CD14-positive monocyte (primary cell): ENCODE measurements around the gene GSTT2. TPM values are rescaled to one million over a fixed set of nuclear protein-coding genes. Genes with fewer than 3 reads are reported as not detected.

Experiments
- DNase-seq, 3 donors: peaks; one replicate each; pipeline ENCODE4 v3.0.0-alpha.2; 2011 to 2022
- H2AFZ ChIP-seq: 2 replicates; pipeline ENCODE4 v1.6.0; 2012; ENCODE audit warnings: mild to moderate bottlenecking, low read depth, low read length, inconsistent platforms; ENCODE audit not compliant: insufficient read depth, poor library complexity, severe bottlenecking
- H3K27ac ChIP-seq, 2 donors: 1 replicate in 1 of 2; 2 replicates in 1 of 2; pipeline ENCODE4 v1.5.1; 2012 to 2013; ENCODE audit warnings: low read length in 2 of 2, control low read depth in 1 of 2, inconsistent platforms in 1 of 2, low read depth in 1 of 2, mild to moderate bottlenecking in 1 of 2
- H3K27me3 ChIP-seq, 2 donors: one replicate each; pipeline versions ENCODE4 v1.6.0 to v1.6.1; 2011 to 2013; ENCODE audit warnings: low read length in 2 of 2; ENCODE audit not compliant: control insufficient read depth in 2 of 2, insufficient read depth in 2 of 2
- H3K36me3 ChIP-seq, 2 donors: replicated peaks in 1 of 2; 1 replicate in 1 of 2; 2 replicates in 1 of 2; pipeline versions ENCODE4 v1.5.1 to v1.6.1; 2012 to 2013; ENCODE audit warnings: low read length in 2 of 2, control low read depth in 1 of 2, inconsistent platforms in 1 of 2, mild to moderate bottlenecking in 1 of 2; ENCODE audit not compliant: insufficient read depth in 2 of 2, control insufficient read depth in 1 of 2
- H3K4me1 ChIP-seq, 2 donors: 1 replicate in 1 of 2; 2 replicates in 1 of 2; pipeline versions ENCODE4 v1.5.1 to v1.6.1; 2012 to 2013; ENCODE audit warnings: low read length in 2 of 2, control low read depth in 1 of 2, inconsistent platforms in 1 of 2, mild to moderate bottlenecking in 1 of 2, moderate library complexity in 1 of 2; ENCODE audit not compliant: insufficient read depth in 2 of 2, control insufficient read depth in 1 of 2
- H3K4me2 ChIP-seq: replicated peaks from 2 replicates; pipeline ENCODE3; 2012; ENCODE audit warnings: low read length, moderate library complexity, mild to moderate bottlenecking; ENCODE audit not compliant: poor library complexity, severe bottlenecking; ENCODE audit errors: extremely low read depth
- H3K4me3 ChIP-seq, 3 experiments: fragments of 200-600 bp in 1 of 3; sonication (generic) in 1 of 3; replicated peaks in 1 of 3; 1 replicate in 2 of 3; 2 replicates in 1 of 3; pipeline ENCODE4 v1.5.1; 2011 to 2013; ENCODE audit warnings: low read length in 3 of 3, mild to moderate bottlenecking in 3 of 3, control low read depth in 2 of 3, low read depth in 2 of 3, inconsistent platforms in 1 of 3, moderate library complexity in 1 of 3
- H3K79me2 ChIP-seq: 2 replicates; pipeline ENCODE4 v1.6.0; 2012; ENCODE audit warnings: mild to moderate bottlenecking, control low read depth, inconsistent platforms, low read length, moderate library complexity; ENCODE audit not compliant: insufficient read depth
- H3K9ac ChIP-seq: 2 replicates; pipeline ENCODE4 v1.6.0; 2017; ENCODE audit warnings: low read length, mild to moderate bottlenecking; ENCODE audit not compliant: insufficient read depth, poor library complexity, severe bottlenecking
- H3K9me3 ChIP-seq, 2 donors: replicated peaks in 1 of 2; 1 replicate in 1 of 2; 2 replicates in 1 of 2; pipeline versions ENCODE4 v1.5.1 to v1.6.1; 2012 to 2013; ENCODE audit warnings: low read length in 2 of 2, control low read depth in 1 of 2; ENCODE audit not compliant: control insufficient read depth in 1 of 2, insufficient read depth in 1 of 2
- H4K20me1 ChIP-seq: 2 replicates; pipeline ENCODE4 v1.6.0; 2012; ENCODE audit warnings: mild to moderate bottlenecking, low read length, control low read depth, moderate library complexity; ENCODE audit not compliant: insufficient read depth
- H3K27ac Mint-ChIP-seq, 7 donors: one replicate each; pipeline ENCODE4 v1.8.0; 2020; ENCODE audit warnings: mild to moderate bottlenecking in 7 of 7, mixed read lengths in 7 of 7, moderate library complexity in 6 of 7, inconsistent platforms in 2 of 7
- H3K27me3 Mint-ChIP-seq, 3 donors: one replicate each; pipeline ENCODE4 v1.8.0; 2021 to 2022; ENCODE audit warnings: low read depth in 3 of 3, mild to moderate bottlenecking in 3 of 3, mixed read lengths in 3 of 3, moderate library complexity in 3 of 3, inconsistent platforms in 1 of 3
- H3K36me3 Mint-ChIP-seq, 2 donors: one replicate each; pipeline ENCODE4 v1.8.0; 2020; ENCODE audit warnings: mixed read lengths in 2 of 2, inconsistent platforms in 1 of 2, mild to moderate bottlenecking in 1 of 2
- H3K4me1 Mint-ChIP-seq: one replicate; pipeline ENCODE4 v1.8.0; 2020; ENCODE audit warnings: mild to moderate bottlenecking, mixed read lengths
- H3K4me3 Mint-ChIP-seq, 2 donors: one replicate each; pipeline ENCODE4 v1.8.0; 2020; ENCODE audit warnings: mild to moderate bottlenecking in 2 of 2, mixed read lengths in 2 of 2, moderate library complexity in 1 of 2
- H3K9me3 Mint-ChIP-seq, 7 donors: one replicate each; pipeline ENCODE4 v1.8.0; 2020 to 2022; ENCODE audit warnings: mixed read lengths in 7 of 7, mild to moderate bottlenecking in 6 of 7, moderate library complexity in 6 of 7, inconsistent platforms in 2 of 7
- CTCF ChIP-seq: fragments of 200-600 bp; IDR thresholded peaks from one replicate; pipeline ENCODE4 v1.8.0; 2022; ENCODE audit warnings: antibody characterized with exemption, mild to moderate bottlenecking
- WGBS: methylation state at CpG from one replicate; pipeline ENCODE4 v1.1.5; 2013; ENCODE audit warnings: missing lambda C conversion rate; ENCODE audit not compliant: insufficient coverage; 5-methylcytosine and 5-hydroxymethylcytosine counted together
- intact Hi-C, 2 donors: fragments of 100-400 bp; cut with micrococcal nuclease; formaldehyde crosslinking; loops; one replicate each; pipeline versions ENCODE4 v1.15.0 to v1.15.1; 2023
- polyA plus RNA-seq, 3 donors: library from polyadenylated mRNA; depleted of rRNA in 1 of 3; unstranded in 2 of 3; stranded (reverse) in 1 of 3; fragments of 300-500 nt in 2 of 3; fragments of >200 nt in 1 of 3; fragmentation: Illumina TruSeq in 2 of 3; gene quantifications; 1 replicate in 2 of 3; 2 replicates in 1 of 3; pipeline ENCODE4 v1.2.3, GENCODE V29; 2012 to 2021

Gene GSTT2
- polyA plus RNA-seq, 3 donors, result 0.15 TPM; not detected in 2

GRCh38 chr22:24006914-24007214 lies 26.9 kb downstream of the GSTT2 start:
- Histone ChIP-seq H3K9ac (no peak overlapping the region), H3K36me3 (no peaks in the 10 kb centered on the region), H3K27ac (no peak overlapping the region), H3K4me2 (no peak overlapping the region), H3K4me1 (peaks cover 4 to 5% of the 10 kb centered on the region in 2 donors), H3K79me2 (peaks cover 7% of the 10 kb centered on the region), H3K4me3 (no peak overlapping the region), H3K9me3 (no peaks in the 10 kb centered on the region), H2AFZ (no peak overlapping the region), H4K20me1 (no peaks in the 10 kb centered on the region), H3K27me3 (no peaks in the 10 kb centered on the region)
- 98% methylated on average over 5 of the region's 6 CpGs for WGBS
- peak overlapping the region in 1 of 7 donors; percentile 16 for H3K27ac Mint-ChIP-seq
- no peaks in the 10 kb centered on the region for H3K36me3 Mint-ChIP-seq
- H3K27me3 Mint-ChIP-seq, result peaks cover 1 to 3% (median 3%) of the 10 kb centered on the region in 3 donors
- peaks cover 0 to 3% (median 0%) of the 10 kb centered on the region in 7 donors for H3K9me3 Mint-ChIP-seq
- DNase-seq, result no peak
- H3K4me1 Mint-ChIP-seq, result peaks cover 7% of the 10 kb centered on the region
- no peak overlapping the region for H3K4me3 Mint-ChIP-seq
- intact Hi-C loops, result loop anchor here in 1 of 2 donors (5.0 kb wide), 1 partner anchor 70 kb away; no protein-coding TSS in a partner anchor
- TF ChIP-seq CTCF, result no peak

GRCh38 chr22:24007253-24008021 lies 27.5 kb downstream of the GSTT2 start:
- Histone ChIP-seq H3K9ac (no peak overlapping the region), H3K79me2 (peaks cover 13% of the 10 kb centered on the region), H3K4me1 (peaks cover 10 to 11% of the 10 kb centered on the region in 2 donors), H3K9me3 (no peaks in the 10 kb centered on the region), H3K36me3 (no peaks in the 10 kb centered on the region), H3K4me3 (no peak overlapping the region), H3K27me3 (no peaks in the 10 kb centered on the region), H3K27ac (no peak overlapping the region), H3K4me2 (no peak overlapping the region), H4K20me1 (no peaks in the 10 kb centered on the region), H2AFZ (no peak overlapping the region)
- H3K4me3 Mint-ChIP-seq, result no peak overlapping the region
- H3K9me3 Mint-ChIP-seq, result peaks cover 0 to 3% (median 0%) of the 10 kb centered on the region in 7 donors
- peaks cover 0 to 3% (median 1%) of the 10 kb centered on the region in 3 donors for H3K27me3 Mint-ChIP-seq
- no peak for TF ChIP-seq CTCF
- 83% methylated on average over 6 of the region's 8 CpGs for WGBS
- H3K36me3 Mint-ChIP-seq, result no peaks in the 10 kb centered on the region
- DNase-seq, result no peak
- H3K27ac Mint-ChIP-seq, result peak overlapping the region in 1 of 7 donors; percentile 16
- intact Hi-C loops, result loop anchor here in 1 of 2 donors (5.0 kb wide), 1 partner anchor 70 kb away; no protein-coding TSS in a partner anchor
- H3K4me1 Mint-ChIP-seq, result peaks cover 12% of the 10 kb centered on the region
